GM21825 (cell line): ENCODE data around the gene KRT4.

Experiments used
- ATAC-seq: cut with Tn5 transposase; IDR thresholded peaks from one replicate; pipeline ENCODE4 v1.9.1; 2021; ENCODE audit warnings: mild to moderate bottlenecking, moderate library complexity; ENCODE audit not compliant: unreplicated experiment

KRT4 gene

DNA sequence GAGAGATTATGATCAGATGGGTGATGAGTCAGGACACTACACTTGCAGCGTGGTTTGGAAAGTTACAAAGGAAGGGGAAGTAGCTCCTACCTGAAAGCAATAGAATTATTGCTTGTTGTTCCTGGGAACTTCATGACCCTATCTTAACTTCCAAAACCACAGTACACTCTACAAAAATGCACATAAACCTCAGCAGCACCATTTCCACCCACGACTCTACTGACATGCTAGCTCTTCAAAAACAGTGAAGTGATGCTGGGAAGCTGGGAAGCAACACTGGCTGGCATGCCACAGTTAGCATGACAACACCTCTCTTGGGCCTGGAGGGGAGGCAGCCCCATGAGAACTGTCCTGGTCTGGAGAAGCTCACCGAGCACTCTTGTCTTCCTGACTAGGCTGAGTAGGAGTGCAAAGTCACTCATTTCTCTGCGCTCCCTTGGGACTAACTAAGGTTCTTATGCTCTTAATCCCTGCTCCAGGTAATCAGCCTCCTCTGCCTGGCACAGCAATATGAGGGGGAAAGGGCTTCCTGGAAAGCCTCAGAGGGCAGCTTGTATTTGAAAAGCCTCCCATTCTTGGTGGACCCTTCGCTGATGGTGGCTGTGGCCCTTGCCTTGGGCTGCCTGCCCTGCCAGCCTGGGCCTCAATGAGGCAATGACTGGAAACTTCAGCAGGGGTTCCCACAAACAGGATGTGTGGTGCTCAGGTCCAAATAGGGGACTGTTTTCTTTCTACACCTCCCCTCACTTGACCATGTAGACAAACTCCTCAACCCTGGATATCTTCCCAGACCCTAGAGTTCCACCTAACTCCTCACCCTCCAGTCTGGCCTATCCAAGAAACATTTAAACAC lies 19.2 kb downstream of the KRT4 start:
- ATAC-seq: no peak

DNA sequence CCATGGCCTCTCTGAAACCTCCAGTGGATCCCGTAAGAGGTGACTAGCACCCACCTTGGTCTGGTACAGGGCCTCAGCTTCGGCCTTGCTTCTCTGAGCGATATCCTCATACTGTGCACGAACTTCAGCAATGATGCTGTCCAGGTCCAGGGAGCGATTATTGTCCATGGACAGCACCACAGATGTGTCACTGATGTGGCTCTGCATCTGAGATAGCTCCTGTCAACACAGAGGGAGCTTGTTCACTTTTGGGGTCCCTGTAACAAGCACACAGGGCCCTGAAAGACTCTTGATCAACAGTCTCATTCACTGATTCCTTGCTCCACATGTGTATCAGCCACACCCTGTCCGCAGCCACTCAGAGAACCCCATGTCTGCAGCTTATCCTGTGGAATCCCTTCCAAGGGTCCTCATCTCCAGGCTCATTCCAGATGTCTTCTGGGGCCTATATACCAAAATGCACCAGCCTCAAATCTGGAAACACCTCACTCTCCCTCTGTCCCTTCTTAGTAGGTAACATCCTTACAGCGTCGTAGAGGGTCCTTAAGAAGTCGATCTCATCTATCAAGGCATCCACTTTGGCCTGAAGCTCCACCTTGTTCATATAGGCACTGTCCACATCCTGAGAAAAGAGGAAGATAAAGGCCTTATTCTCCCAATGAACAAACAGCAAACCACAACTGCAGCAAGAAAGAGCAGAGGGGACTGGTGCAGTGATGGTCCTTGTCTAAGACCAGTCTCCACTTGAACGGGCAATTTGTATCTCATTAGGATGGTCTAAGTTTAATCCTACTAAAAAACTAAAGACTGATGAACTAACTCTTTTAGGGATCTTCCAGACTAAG lies 21.5 kb downstream of the KRT4 start:
- ATAC-seq: no peak

DNA sequence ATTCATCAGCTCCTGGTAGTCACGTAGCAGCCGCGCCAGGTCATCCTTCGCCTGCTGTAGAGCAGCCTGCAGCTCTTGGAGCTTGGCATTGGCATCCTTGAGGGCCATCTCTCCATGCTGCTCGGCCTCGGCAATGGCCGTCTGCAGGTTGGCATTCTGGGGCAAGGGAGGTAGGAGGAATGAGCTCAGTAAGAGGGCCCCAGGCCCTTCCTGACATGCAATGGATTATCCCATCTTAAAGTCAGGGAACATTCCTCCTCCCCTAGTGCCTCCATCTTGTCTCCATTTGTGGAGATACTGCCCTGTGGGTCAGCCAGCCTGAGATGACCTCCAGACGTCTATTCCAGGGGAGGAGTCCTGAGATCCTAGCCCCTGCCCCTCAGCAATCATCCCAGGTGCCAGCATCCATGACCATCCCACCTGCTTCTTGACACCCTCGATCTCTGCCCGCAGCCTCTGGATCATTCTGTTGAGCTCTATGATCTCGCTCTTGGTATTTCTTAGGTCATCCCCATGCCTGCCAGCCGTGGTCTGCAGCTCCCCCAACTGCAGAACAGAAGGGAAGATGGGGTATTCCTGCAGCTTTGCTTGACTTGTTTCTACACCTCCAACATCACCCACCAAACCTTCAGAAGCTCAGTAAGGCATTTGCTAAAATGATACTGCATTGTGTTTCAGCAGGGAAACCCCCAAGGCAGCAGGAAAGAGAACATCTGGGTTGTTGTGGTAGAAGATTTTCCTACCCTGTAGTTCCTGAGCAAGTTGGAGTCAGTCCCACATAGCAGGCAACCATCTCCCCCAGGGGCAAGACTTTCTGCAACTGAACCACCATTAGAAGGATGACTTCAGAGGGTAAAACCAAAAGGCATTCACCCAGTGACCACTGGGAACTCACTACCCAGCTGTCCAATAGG lies 22.4 kb downstream of the KRT4 start:
- ATAC-seq: no peak

DNA sequence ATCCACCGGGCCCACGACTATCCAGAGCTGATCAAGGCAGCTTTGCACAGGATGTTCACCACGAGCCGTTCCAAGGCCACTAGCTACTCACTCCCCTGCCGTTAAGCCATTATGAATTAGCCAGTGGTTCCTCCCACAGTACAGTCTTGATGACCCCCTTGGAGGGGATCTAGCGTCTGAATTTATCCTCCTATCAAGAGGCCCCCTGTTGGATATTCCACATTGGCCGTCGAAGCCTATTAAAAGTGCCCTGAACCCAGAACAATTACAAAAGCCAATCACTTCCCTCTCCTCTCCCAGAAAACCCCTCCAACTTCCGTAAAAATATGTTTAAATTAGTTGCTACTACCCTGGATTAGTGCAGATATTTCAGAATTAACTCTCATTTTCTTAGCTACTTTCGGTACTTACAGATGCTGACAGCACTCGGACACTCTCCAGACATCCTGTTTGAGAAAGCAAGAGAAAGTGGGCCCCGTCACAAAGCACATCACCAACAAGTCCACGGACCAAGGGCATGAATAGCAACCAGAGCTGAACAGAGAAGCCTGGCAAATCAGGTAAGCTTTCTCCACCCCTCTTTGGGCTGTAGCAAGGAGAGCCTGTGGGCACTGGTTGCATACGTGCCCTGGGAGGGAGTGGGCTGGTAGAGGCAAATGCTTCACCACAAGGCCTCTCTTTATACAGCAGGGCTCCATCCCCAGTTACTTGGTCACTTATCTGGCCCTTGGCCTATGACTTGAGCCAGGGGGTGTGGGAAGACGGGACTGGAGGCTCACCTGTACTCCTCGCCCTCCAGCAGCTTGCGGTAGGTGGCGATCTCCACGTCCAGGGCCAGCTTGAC lies 23.3 kb downstream of the KRT4 start:
- ATAC-seq: no peak

DNA sequence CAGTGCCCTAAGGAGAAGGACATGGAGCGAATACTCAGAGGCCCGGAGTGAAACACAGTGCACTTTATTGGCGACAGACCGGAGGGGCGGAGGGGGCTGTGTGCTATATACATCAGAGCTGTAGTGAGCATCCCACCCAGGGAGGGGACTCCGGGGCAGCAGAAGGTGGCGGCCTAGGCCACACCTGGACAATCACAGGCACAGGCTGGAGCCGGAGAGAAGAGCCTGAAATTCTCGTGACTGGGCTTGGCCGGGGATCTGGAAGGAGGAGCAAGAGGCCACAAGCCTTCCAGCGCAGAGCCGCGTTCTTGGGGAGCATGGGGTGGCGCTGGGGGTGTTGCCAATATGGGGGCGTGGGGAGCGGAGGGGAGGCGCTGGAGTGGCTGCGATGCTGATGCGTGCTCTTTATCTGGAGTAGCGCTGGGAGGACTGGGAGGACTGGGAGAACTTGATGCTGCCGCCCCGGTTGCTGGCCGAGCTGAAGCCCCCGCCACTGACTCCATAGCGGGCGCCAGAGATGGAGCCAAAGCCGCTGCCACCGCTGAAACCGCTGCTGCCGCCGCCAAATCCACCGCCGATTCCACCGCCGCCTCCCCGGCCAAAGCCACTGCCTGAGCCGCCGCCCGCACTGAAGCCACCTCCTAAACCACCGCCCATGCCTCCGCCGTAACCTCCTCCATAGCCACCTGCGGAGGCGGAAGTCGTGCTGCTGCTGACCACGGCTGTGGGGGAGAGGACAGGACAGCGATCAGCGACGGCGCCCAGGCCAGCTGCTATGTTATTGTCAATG lies 24.1 kb downstream of the KRT4 start:
- ATAC-seq: no peak

DNA sequence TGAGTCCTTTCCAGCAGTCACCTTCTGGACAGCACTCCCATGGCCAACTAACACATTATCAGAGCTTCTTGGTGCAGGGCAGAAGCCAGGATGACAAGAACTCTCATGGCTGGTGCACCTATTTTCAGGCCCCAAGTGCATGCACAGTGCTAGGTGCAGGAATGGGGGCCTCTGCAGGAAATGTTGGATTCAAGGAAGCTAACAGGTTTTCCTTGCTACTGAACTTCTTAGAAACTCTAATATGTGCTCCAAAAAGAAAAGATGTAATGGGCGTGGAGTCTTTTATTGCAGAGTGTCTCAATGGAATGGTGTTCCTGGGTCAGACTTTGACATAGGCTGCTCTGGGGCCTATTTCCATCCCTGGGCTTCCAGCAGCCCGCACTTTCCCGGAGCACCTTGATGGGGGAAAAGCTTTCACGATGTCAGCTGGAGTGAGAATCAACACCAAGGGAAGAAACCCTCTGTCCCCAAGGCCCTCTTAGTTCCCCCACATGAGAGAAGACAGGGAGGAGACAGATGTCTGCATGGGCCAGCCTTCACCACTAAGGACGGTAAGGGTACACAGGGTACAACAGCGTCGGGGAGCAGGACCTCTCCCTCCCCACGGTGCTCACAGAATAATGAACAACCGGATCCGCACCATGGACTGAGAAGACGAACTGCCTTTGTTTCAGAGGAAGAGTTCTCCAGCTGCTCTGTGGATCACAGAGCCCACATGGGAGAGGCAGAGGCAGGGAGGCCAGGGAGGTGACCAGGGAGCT lies 24.9 kb downstream of the KRT4 start:
- no peak for ATAC-seq

DNA sequence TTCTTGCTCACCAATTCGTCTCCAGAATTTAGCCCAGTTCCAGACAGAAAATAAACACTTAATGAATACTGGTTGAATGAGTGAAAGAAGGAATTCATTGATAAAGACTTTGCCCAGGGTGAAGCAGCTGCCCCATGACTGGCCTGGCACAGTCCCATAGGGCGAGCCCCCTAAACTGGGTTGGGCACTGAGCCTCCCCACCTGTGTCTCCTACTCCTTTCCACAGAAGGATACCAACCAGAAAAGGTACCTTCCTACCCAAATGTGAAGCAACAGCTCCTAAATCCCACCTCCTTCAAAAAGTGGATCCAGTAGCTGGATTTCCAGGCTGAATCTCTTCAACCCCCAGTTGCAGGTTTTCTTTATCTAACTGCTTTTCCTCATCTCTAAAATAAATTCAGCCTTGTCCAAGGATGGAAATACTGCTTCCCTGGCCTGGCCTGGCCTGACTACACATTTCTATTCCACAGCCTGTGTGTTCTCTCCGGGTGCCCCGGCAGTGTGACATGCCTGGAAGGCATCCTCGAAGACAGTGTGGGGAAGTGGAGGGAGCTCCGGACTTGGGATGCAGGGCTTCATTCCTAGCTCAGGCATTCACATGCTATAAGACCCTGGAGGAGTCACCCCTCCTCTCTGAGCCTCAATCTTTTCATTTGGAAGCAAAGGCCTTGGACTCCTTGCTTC lies 25.6 kb downstream of the KRT4 start:
- ATAC-seq: no peak

DNA sequence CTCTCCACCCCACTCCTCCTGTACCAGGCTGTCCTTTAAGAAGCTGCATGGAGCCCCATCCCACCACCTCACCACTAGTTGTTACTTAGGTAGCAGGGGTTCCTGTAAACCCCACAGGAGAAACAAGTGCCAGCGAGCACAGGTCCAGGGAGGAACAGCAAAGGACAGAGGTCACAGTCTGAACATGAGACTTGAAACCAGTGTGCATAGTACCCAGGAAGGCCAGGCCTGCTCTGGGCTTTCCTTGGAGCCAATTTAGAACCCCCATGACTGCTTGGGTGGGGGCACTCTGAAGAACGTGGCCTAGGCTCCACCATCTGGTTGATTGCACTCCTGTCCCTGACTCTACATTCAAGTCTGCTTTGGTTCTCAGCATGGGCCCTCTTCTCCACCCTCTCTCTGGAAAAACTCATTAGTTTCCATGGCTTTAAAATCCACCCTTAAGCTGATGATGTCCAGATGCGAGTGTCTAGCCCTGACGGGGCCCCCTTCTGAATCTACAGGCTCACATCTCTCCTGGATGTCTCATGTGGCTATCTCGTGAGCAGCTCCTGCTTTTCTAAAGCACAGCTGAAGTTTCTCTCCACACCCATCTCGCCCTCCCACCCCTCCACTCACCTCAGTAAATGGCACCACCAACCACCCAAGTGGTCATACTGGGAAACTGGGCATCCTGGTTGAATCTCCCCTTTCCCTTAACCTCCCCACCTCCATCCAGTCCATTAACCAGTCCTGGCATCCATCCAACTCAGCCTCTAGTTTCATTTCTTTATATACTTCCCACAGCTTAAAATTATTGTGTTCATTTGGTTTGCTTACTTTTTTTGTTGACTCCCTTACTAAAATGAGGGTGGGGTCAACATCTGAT lies 26.4 kb downstream of the KRT4 start:
- ATAC-seq: no peak

DNA sequence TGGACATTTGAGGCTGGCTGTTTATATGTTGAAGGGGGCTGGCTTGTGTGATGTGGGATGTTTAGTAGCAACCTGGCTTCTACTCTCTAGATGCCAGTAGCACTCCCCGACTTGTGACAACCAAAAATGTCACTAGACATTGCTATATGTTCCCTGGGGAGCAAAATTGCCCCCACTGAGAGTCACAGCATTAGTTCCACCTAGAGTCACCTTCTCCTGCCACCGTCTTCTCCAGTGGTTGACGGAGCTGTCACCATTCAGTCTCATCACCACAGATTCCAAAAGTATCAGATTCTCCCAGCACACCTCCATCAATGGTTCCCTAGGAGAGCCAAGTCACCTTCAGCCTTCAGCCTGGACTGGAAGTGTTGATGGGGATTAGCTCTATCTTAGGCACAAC lies 29.0 kb downstream of the KRT4 start:
- ATAC-seq: no peak

DNA sequence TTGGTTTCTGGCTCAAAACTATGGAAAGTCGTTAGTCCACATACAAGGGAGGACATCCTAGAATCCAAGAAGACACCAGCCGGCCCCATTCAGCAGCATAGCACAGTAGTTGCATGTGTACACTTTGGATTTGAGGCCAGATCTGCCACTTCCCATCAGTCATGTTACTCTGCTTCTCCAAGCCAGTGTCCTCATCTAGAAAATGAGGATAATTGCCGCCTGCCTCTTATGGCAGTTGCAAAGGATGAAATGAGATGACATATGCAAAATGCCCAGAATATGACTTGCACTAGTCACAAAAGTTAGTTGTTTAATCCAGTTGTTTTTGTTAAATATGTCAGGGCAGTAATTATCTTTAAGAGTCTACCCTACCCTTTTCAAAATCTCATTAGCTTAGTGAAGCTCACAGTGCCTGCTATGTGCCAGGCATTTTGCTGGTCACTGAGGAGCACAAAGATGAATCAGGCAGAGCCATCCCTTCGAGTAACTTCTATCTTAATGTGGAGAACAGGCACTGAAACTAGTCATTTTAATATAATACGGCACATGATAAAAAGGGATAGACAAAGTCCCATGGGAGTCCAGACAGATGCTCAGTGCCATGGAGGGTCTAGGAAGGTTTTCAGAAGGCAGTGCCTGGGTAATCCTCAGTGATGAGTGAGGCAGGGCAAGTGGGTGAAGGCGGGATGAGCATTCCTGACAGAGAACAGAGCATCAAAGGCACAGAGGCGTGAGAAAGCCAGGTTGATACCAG lies 30.2 kb downstream of the KRT4 start:
- no peak for ATAC-seq

DNA sequence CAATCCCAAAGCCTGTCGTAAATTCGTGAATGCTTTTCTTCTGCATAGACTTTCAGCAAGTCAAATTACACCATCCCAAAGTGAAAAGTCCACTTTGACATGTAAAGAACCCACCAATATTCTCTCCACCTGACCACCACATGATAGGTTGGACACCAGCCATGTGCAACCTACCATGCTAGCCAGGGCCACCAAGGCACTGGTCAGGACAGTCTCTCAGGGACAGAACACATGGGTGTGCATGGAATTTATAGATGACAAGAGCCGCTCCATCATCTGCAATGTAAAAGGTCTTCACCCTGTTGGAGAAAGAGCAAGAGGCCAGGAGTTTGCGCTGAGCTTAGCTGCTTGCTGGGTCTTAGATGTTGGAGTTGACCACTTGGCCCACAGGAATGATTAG lies 31.4 kb downstream of the KRT4 start:
- ATAC-seq: no peak

DNA sequence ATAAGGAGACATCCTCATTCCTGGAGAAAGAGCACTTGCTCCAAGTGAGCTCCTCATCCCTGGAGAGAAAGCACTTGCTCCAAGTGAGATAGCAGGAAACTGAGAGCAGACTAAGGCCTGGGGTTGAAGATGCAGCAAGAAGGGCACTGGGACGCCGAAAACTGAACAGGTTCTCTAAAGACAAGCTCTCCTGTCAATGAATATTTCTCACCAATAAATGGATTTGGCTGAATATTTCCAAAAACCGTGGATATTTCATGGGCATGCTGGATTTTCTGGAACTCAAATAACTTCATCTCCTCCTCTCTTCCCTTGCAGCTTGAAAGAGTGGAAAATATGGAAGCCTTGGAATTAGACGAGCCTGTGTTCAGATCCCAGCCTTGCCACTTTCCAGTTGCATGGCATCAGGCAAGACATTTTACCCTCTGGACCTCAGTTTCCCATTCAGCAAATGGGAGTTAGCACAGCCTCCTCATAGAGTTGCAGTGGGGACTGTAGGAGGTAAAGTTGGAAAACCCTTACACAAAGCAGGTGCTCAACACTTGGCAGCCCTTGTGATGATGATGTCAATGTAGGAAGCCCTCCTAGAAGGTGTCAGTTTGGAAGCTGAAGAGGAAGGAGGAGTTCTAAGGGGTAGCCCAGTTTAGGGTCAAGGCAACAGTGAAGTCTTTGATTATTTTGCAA lies 32.4 kb downstream of the KRT4 start:
- no peak for ATAC-seq

DNA sequence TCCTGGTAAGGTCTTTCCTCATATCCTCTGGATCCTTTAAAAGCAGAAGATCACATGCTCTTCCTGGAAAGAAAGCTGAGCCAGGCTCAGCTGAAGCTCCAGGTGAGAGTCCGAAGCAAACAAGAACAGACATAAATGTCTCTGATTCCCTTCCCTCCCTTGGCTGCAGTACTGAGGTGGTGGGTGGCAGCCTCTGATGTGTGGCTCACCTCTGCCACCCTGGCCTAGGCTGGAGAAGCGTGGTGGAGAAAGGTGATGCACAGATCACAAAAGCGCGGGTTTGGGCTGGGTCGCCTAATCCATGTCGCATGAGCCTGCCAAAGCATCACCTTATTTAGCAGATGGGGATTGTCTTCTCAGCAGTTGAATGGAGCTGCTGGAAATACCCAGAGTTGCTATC lies 34.0 kb downstream of the KRT4 start:
- no peak for ATAC-seq

DNA sequence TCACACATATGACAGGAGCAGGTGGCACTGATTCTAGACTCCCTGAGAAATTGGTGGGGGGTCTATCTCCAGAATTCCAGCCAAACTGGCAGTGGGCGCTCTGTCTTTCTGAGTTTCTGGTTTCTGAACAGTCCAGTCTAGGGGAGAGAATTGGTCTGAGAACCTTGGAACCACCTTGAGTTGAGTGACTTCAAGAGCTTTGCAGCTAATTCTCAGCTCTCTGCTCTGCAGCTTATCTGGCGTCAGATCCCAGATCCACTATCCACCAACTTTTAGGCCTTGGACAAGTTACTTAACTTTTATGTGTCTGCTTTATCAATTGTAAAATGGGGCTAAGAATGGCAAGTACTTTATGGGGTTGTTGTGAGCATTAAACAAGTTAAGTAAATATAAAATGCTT lies 35.1 kb downstream of the KRT4 start:
- no peak for ATAC-seq

DNA sequence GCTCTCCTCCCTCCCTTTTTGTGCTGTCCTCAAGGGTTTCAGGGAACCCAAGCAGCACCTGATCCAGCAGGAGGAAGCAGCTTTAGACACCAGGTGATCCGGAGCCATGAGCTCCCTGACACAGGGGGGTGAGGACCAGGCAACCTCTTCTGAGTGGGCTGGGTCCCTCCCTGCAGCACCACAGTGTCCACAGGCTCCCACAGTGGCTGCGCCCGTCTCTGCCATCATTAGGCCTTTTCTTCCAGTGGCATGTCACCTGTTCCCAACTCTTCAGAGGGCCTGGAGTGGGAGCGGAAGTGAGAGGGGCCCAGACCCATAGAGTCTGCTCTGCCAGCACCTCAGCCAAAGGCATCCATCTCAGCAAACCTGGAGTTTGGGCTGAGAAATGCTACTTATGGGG lies 36.4 kb downstream of the KRT4 start:
- ATAC-seq: no peak

DNA sequence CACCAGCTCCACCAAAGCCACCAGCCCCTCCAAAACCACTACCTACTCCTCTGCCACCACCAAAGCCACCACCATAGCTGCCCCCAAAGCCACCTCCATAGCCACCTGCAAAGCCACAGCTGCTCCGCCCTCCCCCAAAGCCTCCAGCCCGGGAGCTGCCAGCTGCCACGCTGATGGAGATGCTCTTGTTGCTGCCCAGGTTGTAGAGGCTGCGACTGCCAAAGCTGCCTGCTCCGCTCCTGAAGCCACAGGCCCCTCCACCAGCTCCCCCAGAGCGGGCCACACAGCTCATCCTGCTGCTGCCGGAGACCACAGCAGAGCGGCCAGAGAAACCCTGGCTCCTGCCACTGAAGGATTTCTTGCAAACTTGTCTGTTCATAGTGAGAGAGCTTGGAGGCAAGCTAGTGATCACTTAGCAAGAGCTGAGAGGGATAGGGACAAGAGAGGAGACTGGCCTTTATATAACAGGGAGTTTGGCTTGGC lies 37.0 kb downstream of the KRT4 start, which contains the start of gene KRT76:
KRT76 (minus strand) TSS at position 433 of the 483 bp plus-strand sequence; CDS start at position 379, 54 bp downstream.
- no peak for ATAC-seq
